Stimulated activated CD4-positive, alpha-beta T cell treated with anti-CD3 and anti-CD28 coated beads, Interleukin-4, amount 100 ng/mL, for 48 hours (primary cell): ENCODE results near the gene RUSC2.
"Not testable (repeated sequence)": the region's sequence is repeated elsewhere in the genome, so short reads cannot be mapped to it uniquely, and the experiment has no call there.

Experiments
- DNase-seq, 2 donors: peaks; one replicate each; pipeline ENCODE4 v3.0.0-alpha.2; 2020; ENCODE audit warnings: low read depth in 2 of 2

Gene RUSC2

GRCh38 chr9:35489313-35490154 lies at the start of gene RUSC2:
Gene RUSC2 (plus strand): TSS chr9:35490111. CDS start chr9:35546522, 56,411 bp downstream.
- peak; percentile 42 to 45 for DNase-seq

- no peak for DNase-seq
These were observed 43.9 kb upstream of the RUSC2 start for GRCh38 chr9:35446012-35446411.

- DNase-seq, result no peak
These were observed 41.4 kb upstream of the RUSC2 start for GRCh38 chr9:35448496-35448895.

GRCh38 chr9:35452481-35452880 lies 37.4 kb upstream of the RUSC2 start:
- DNase-seq, result no peak

GRCh38 chr9:35453786-35454185 lies 36.1 kb upstream of the RUSC2 start:
- no peak for DNase-seq

GRCh38 chr9:35464141-35465025 lies 25.5 kb upstream of the RUSC2 start:
- DNase-seq, result no peak

- DNase-seq, result no peak
These were observed 19.6 kb upstream of the RUSC2 start for GRCh38 chr9:35470340-35470739.

- no peak for DNase-seq
These were observed 19.0 kb upstream of the RUSC2 start for GRCh38 chr9:35470894-35471293.

- DNase-seq, result no peak
These were observed 13.3 kb upstream of the RUSC2 start for GRCh38 chr9:35476596-35476995.

- DNase-seq, result not testable (repeated sequence)
These were observed 12.6 kb upstream of the RUSC2 start for GRCh38 chr9:35477211-35477855.

- no peak for DNase-seq
These were observed 11.0 kb upstream of the RUSC2 start for GRCh38 chr9:35478871-35479270.

GRCh38 chr9:35481347-35481975 lies 8.4 kb upstream of the RUSC2 start:
- DNase-seq, result no peak

- no peak for DNase-seq
These were observed 7.8 kb upstream of the RUSC2 start for GRCh38 chr9:35482071-35482470.

- no peak for DNase-seq
These were observed 5.5 kb upstream of the RUSC2 start for GRCh38 chr9:35484406-35484805.

GRCh38 chr9:35487081-35487480 lies 2.8 kb upstream of the RUSC2 start:
- no peak for DNase-seq

GRCh38 chr9:35488021-35488420 lies 1.9 kb upstream of the RUSC2 start:
- no peak for DNase-seq

- no peak for DNase-seq
These were observed 1.2 kb upstream of the RUSC2 start for GRCh38 chr9:35488566-35489312.

GRCh38 chr9:35490155-35490909 lies 421 bp downstream of the RUSC2 start:
- DNase-seq, result no peak

- DNase-seq, result no peak
These were observed 1.1 kb downstream of the RUSC2 start for GRCh38 chr9:35490910-35491465.

- not testable (repeated sequence) for DNase-seq
These were observed 3.2 kb downstream of the RUSC2 start for GRCh38 chr9:35493119-35493518.
